ENCODE measurements around the gene PACS1. TPM values are rescaled to one million over a fixed set of nuclear protein-coding genes. Genes with fewer than 3 reads are reported as not detected.

The PACS1 gene
- total RNA-seq, 1 experiment from 2014 or later, result 100 TPM

- Histone ChIP-seq H3K9me2 (ENCODE audit: insufficient read depth) (no peaks in the 10 kb centered on the region), H3K27me3 (ENCODE audit: insufficient read depth, low read depth) (no peaks in the 10 kb centered on the region), H3K4me2 (no peak overlapping the region), H3K4me3 (no peak overlapping the region), H2AFZ (no peak overlapping the region), H3K36me3 (ENCODE audit: low read depth) (no peaks in the 10 kb centered on the region), H4K20me1 (ENCODE audit: insufficient read depth) (no peaks in the 10 kb centered on the region; the same call in 1 of the 2 replicates), H3F3A (ENCODE audit: insufficient read depth, low read depth) (no peaks in the 10 kb centered on the region), H3K27ac (no peak overlapping the region), H3K4me1 (replicated peaks; ENCODE audit: insufficient read depth) (no peaks in the 10 kb centered on the region), H3K9me3 (ENCODE audit: insufficient read depth, low read depth) (no peaks in the 10 kb centered on the region), H3K79me2 (ENCODE audit: low read depth) (no peaks in the 10 kb centered on the region)
- intact Hi-C loops (cut with micrococcal nuclease; ENCODE audit: unreplicated experiment), result no loop called here
- POLR2A ChIA-PET (ENCODE audit: unreplicated experiment), result no interaction called here
- no peak for DNase-seq
- no TSS peak for BruUV-seq (replicated peaks)
- CTCF ChIA-PET, result no interaction called here
- TF ChIP-seq CTCF (conservative IDR thresholded peaks at IDR 0.05) (no peak), EZH2 (IDR thresholded peaks at IDR 0.05; ENCODE audit: low read depth) (no peak)
These were observed 161.5 kb downstream of the PACS1 start for GRCh38 chr11:66231561-66231960.

GRCh38 chr11:66232769-66233168, 162.7 kb downstream of the PACS1 start:
- ChIA-PET POLR2A (ENCODE audit: unreplicated experiment) (no interaction called here), CTCF (no interaction called here)
- Histone ChIP-seq H3K36me3 (ENCODE audit: low read depth) (no peaks in the 10 kb centered on the region), H3K27me3 (ENCODE audit: insufficient read depth, low read depth) (no peaks in the 10 kb centered on the region), H3K27ac (no peak overlapping the region), H3K4me2 (no peak overlapping the region), H3K79me2 (ENCODE audit: low read depth) (no peaks in the 10 kb centered on the region), H3K9me2 (ENCODE audit: insufficient read depth) (no peaks in the 10 kb centered on the region), H2AFZ (no peak overlapping the region), H3K4me1 (replicated peaks; ENCODE audit: insufficient read depth) (no peaks in the 10 kb centered on the region), H3K9me3 (ENCODE audit: insufficient read depth, low read depth) (no peaks in the 10 kb centered on the region), H4K20me1 (ENCODE audit: insufficient read depth) (no peaks in the 10 kb centered on the region; the same call in 1 of the 2 replicates), H3F3A (ENCODE audit: insufficient read depth, low read depth) (no peaks in the 10 kb centered on the region), H3K4me3 (no peak overlapping the region)
- DNase-seq, result no peak
- TF ChIP-seq EZH2 (IDR thresholded peaks at IDR 0.05; ENCODE audit: low read depth) (no peak), CTCF (conservative IDR thresholded peaks at IDR 0.05) (no peak)
- intact Hi-C loops (cut with micrococcal nuclease; ENCODE audit: unreplicated experiment), result no loop called here
- BruUV-seq (replicated peaks), result no TSS peak

GRCh38 chr11:66233301-66233700, 163.2 kb downstream of the PACS1 start:
- BruUV-seq (replicated peaks), result no TSS peak
- CTCF ChIA-PET, result no interaction called here
- intact Hi-C loops (cut with micrococcal nuclease; ENCODE audit: unreplicated experiment), result no loop called here
- no peak overlapping the region for H3K4me3 ChIP-seq
- no peaks in the 10 kb centered on the region for H3K27me3 ChIP-seq (ENCODE audit: insufficient read depth, low read depth)
- no peaks in the 10 kb centered on the region; the same call in 1 of the 2 replicates for H4K20me1 ChIP-seq (ENCODE audit: insufficient read depth)
- no peak for DNase-seq
- POLR2A ChIA-PET (ENCODE audit: unreplicated experiment), result no interaction called here
- H3K79me2 ChIP-seq (ENCODE audit: low read depth), result no peaks in the 10 kb centered on the region
- H3K4me1 ChIP-seq (replicated peaks; ENCODE audit: insufficient read depth), result no peaks in the 10 kb centered on the region
- H3K27ac ChIP-seq, result no peak overlapping the region
- H3K9me3 ChIP-seq (ENCODE audit: insufficient read depth, low read depth), result no peaks in the 10 kb centered on the region
- no peak overlapping the region for H3K4me2 ChIP-seq
- H3F3A ChIP-seq (ENCODE audit: insufficient read depth, low read depth), result no peaks in the 10 kb centered on the region
- H2AFZ ChIP-seq, result no peak overlapping the region
- H3K9me2 ChIP-seq (ENCODE audit: insufficient read depth), result no peaks in the 10 kb centered on the region
- TF ChIP-seq EZH2 (IDR thresholded peaks at IDR 0.05; ENCODE audit: low read depth), result no peak
- no peak for TF ChIP-seq CTCF (conservative IDR thresholded peaks at IDR 0.05)
- H3K36me3 ChIP-seq (ENCODE audit: low read depth), result no peaks in the 10 kb centered on the region
